C1 segment of cervical spinal cord (tissue), 14 donors: Measurements from ENCODE around the gene L3MBTL3.

Experiments
- DNase-seq, 14 donors: peaks; one replicate each; lab custom pipeline; 2025; lab: John Stamatoyannopoulos, UW

Gene L3MBTL3

DNA sequence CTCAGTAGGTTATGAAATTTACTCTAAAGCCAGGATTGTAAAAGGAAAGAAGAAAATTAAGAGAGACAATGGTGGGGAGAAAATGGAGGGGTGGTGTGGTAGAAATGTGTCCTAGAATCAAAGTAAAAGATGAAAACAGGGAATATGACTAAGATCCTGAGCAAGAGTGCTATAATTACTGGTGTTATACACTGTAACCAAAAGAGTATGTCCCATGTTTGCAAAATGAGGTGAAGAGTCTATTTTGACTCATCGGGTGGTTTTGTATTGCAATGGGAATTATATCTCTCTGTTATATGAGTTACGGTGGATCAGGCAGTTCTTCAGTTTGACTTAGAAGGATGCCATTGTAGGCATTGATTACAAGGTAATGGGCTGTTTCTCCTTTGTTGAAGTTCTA, 8.5 kb downstream of the L3MBTL3 start:
- DNase-seq = no peak

DNA sequence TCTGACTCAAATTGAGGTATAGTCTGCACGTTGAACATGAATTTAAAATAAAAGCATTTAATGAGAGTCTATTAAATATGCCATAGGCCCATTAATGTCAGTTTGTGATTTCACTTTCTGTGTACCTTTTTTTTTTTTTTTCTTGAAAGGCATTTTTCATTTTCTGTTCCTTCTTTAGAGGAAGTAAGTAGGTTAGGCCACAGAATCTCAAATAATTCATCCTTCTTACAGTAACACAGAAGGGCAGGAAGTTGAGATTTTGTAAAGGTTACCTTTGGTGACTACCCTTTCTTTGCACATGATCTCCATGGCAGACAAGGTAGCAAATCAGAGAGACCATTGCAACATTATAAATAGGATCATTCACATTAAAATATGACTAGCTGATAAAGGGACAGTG, 9.6 kb downstream of the L3MBTL3 start:
- DNase-seq = no peak

DNA sequence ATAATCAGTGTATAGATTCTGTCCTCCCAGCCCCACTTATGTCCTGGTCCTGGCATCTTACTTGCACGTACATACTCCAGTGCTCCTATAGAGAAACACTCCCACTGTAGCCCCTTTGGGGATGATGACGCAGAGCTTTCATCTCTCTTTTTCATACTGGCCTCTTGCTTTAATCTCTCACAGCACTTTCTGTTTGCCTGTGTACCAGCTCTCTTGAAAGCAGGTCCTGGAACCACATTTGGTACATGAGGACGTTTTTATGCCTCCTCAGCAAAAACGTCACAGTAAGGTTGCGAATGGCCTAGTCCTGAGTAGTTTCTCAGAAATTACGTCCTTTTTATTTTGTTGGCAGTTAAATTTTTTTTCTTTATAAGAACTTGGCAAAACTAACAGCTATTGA, 10.8 kb downstream of the L3MBTL3 start:
- no peak for DNase-seq

DNA sequence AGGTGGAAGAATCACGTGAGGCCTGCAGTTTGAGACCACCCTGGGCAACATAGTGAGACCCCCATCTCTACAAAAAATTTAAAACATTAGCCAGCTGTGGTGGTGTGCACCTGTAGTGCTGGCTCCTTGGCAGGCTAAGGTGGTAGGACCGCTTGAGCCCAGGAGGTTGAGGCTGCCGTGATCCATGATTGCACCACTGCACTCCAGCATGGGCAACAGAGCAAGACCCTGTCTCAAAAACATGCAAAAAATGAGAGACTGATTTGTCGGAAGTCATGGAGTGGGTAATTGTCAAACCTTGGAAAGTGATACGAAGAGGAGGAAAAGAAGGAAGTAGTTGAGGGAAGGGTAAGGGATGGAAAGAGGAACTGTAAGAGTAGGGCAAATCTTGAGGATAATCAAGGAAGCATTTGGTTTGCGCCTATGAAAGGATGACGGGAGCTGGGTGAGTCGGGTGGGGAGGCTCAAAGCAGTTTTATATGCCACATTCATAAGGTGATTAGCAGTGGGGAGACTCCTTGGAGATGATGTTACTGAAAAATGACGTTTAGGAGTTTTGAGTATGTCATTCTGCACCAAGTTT, 14.5 kb downstream of the L3MBTL3 start:
- no peak for DNase-seq

DNA sequence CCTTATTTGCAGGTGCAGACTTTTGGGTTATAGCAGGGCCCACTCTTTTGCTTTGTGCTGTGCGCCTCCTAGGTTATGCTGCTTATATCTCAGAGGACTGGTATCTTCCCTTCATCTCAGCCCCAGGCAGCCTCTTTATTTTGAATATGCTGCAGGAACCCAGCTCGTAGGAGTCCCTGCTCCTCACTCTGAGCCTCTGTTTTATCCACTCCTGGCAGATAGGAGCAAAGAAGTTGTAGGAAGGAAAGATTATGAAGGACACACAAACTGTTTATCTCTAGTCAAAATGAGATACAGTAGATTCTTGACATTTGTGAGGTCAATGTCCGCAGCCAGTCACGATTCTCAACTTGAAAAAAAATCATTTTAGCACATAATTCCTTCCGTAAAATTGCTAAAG, 15.6 kb downstream of the L3MBTL3 start:
- DNase-seq = no peak

DNA sequence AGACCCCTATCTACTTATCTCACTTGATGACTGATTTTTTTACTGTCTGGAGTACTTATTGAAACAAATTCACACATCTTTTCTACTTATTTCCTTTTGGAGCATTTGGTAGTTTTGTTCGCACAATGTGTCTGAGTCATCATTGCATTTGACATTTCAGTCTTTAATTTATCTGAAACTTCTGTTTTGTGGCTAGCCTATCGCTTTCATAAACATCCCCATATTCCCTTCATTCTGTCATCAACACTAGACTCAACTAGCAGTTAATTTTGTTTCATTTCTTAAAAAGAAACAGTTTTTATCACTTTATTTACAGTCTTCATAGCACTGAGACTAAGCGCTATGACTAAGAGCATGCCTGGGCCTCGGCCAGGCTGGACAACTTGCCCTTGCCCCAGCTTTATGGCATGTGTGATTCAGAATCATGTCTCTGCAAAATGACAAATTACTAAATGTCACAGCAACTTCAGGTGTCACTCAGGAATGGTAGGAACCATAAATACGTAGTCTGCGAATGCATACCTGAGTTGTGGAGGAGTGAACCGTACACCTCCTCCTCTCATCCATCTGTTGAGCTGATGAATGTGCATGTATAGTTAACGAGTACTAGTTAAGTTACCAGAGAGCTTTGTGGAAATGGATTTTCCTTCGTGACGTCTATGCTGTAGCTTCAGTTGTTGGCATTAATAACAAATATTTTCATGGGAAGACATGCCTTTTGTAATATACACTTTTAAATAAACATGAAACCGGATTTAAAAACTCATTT, 16.2 kb downstream of the L3MBTL3 start:
- DNase-seq = no peak

GRCh38 chr6:130035211-130035610, 16.8 kb downstream of the L3MBTL3 start:
- DNase-seq = no peak

DNA sequence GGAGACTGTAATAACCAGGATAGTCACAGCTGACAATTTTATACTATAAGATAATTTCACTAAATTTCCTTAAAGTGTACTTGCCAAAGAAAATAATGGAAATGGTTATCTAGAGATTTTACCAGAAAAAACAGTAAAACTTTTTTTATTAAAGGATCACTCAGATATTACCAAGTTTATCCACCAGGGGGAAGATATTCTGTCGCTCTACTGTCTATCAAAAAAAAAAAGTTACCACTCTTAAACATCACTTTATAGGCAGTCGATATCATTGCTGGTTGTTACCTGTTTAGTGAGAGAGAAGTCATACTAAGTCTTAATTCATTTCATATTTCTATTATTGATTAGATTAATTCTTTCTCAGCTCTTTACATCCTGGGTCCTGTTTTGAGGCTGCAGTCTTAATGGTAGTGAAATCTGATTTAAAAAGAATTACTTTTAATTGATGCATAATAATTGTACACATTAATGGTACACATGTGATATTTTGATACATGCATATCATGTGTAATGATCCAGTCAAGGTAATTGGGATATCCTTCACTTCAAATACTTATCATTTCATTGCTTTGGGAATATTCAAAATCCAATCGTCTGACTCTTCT, 18.9 kb downstream of the L3MBTL3 start:
- no peak for DNase-seq

GRCh38 chr6:130041594-130041993, 23.2 kb downstream of the L3MBTL3 start:
- DNase-seq = no peak

- no peak for DNase-seq
These were observed 25.0 kb downstream of the L3MBTL3 start for GRCh38 chr6:130043344-130043743.

GRCh38 chr6:130045622-130046021, 27.2 kb downstream of the L3MBTL3 start:
- DNase-seq = no peak

- no peak for DNase-seq
These were observed 28.3 kb downstream of the L3MBTL3 start for GRCh38 chr6:130046671-130047070.

- no peak for DNase-seq
These were observed 29.0 kb downstream of the L3MBTL3 start for GRCh38 chr6:130047088-130047995.

DNA sequence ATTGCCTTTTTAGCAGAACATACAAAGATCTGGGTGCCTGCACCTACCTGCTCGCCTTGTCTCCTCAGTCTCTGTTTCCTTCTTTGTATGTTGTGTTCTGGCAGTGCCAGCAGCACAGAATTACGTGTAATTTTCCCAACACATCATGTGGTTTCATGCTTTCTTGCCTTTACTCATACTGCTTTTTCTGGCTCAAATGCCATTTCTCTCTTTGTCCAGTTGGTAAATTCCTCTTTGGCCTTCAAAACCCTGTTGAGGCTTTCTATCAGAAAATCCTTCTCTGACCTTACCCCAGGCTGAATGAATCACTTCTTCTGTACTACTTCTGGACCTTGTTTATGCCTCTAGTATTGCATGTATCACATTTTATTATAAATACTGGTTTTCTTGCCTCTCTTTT, 31.8 kb downstream of the L3MBTL3 start:
- no peak for DNase-seq

- no peak for DNase-seq
These were observed 36.3 kb downstream of the L3MBTL3 start for GRCh38 chr6:130054725-130055124.

DNA sequence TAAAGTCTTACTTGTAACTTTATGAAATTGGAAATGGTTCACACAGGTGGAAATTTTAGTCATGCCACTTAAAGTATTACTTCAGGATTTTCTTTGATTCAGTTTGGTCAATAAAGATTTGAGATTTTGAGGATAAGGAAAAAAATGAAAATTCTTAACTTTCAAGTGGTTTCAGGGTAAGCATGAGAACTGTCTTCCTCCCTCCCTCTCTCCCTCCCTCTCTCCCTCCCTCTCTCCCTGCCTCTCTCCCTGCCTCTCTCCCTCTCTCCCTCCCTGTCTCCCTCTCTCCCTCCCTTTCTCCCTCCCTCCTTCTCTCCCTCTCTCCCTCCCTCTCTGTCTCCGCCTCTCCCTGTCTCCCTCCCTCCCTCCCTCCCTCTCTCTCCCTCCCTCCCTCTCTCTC, 36.9 kb downstream of the L3MBTL3 start:
- DNase-seq = no peak

- DNase-seq = no peak
These were observed 39.1 kb downstream of the L3MBTL3 start for GRCh38 chr6:130057495-130057894.

DNA sequence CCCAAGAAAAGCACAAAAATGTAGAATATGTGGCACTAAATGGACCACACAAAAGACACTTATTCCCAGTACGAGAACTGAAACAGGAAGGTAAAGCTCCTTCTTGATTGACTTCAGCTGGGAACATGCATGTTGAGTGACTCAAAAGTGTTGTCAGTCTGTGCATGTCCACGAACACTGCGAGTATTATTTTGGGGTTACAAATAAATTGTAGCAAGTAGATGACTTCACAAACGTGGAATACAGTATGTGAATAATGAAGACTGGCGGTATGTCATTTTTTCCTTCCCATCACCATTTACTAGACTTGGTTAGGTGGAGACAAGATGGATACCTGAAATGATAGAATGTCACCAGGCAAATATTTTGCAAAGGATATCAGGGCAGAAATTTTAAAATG, 45.4 kb downstream of the L3MBTL3 start:
- no peak for DNase-seq

DNA sequence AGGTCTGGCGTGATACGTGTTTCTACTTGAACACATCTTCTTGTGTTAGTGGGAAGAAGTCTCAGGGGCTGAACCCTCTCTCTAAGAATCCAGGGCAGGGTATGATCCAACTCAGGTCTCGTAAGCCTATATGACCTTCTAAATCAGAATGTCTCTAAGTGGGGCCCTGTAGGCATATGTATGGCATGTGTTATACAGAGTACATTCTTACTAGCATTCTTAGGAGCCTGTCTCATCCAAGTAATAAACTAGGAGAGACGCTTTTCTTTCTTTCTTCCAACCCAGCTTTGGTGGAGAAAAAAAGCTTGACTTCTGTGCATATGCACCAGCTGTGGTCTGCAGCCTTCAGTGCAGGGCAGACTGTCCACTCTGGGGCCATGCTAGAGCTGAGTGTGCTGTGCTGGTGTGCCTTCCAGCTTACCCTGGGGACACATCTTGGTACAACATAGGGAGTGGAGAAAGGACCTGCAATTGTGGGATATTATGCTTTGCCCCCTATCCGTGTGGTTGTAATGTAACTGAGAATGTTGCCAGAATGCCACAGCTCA, 47.3 kb downstream of the L3MBTL3 start:
- no peak for DNase-seq

DNA sequence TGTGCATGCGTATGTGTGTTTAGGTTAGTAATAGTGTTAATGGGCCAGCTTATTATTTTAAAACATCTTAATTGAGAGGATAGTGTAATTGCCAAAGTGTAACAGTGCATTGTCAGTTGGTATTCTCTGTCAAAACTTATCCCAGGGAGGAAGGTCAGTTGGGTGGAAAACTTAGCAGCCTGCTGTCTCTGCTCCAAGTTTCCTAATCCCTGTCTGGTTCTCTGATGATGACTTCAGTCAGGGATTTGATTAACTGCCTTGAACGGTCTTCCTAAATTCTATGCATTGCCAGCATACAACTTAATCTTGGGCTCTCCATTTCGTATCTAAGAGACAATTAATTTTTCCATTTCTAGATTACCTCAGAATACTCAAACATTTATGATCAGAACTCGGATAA, 51.1 kb downstream of the L3MBTL3 start:
- DNase-seq = no peak

DNA sequence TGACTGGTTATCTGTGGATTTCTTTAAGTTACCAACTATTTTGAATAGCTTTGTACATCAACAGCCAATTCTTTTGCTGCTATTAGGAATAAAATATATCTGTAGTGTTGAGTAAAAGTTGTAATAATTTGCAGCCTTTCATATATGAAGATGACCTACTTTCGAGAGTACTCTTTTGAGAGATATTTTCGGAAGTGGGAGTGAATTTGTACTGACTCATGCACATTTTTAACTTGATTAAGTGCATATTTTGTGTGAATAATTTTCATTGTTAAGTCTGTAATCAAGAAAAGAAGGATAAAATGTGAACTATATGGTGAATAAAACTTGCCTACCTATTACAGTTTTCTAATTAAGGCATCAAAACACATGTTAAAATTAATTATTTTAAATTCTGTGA, 51.9 kb downstream of the L3MBTL3 start:
- no peak for DNase-seq

DNA sequence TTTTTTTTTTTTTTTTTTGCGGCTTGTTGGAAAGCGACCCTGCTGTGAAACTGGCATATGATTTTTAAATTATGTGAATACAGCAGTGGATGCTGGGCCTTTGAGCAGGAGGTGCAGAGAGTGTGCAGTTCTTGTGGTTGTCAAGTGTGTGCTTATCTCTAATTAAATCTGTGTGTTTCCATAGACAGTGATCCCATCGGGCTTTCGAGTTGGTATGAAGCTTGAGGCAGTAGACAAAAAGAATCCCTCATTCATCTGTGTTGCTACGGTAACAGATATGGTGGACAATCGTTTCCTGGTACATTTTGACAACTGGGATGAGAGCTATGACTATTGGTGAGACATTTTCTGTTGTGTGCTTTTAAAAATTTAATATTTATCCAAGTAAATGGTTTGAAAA, 52.4 kb downstream of the L3MBTL3 start:
- no peak for DNase-seq
